Lung (tissue), 12 donors: Measurements from ENCODE around the gene MORF4L2. TPM values are rescaled to one million over a fixed set of nuclear protein-coding genes. Genes with fewer than 3 reads are reported as not detected.
"Not testable (repeated sequence)": the region's sequence is repeated elsewhere in the genome, so short reads cannot be mapped to it uniquely, and the experiment has no call there.

ENCODE experiments used
- ATAC-seq: fragments of 200-7000 bp; cut with Tn5 transposase; one replicate; pipeline ENCODE4 v1.9.1; 2020; ENCODE audit warnings: moderate number of reproducible peaks; ENCODE audit not compliant: insufficient read depth, low FRiP score
- DNase-seq, 3 donors: peaks; one replicate each; pipeline ENCODE4 v3.0.0-alpha.2; 2013 to 2017
- H3K27ac ChIP-seq, 2 donors: one replicate each; pipeline ENCODE4 v1.5.1; 2013; ENCODE audit warnings: mild to moderate bottlenecking in 2 of 2, moderate library complexity in 2 of 2, control low read depth in 1 of 2, inconsistent platforms in 1 of 2, low read depth in 1 of 2, low read length in 1 of 2
- H3K27me3 ChIP-seq, 3 donors: one replicate each; pipeline ENCODE4 v1.5.1; 2013; ENCODE audit warnings: low read length in 2 of 3; ENCODE audit not compliant: control insufficient read depth in 3 of 3, insufficient read depth in 3 of 3
- H3K36me3 ChIP-seq, 4 donors: one replicate each; pipeline ENCODE4 v1.5.1; 2013; ENCODE audit warnings: low read length in 4 of 4, mild to moderate bottlenecking in 1 of 4, moderate library complexity in 1 of 4; ENCODE audit not compliant: control insufficient read depth in 4 of 4, insufficient read depth in 4 of 4
- H3K4me1 ChIP-seq, 5 donors: one replicate each; pipeline ENCODE4 v1.5.1; 2013; ENCODE audit warnings: low read length in 5 of 5, mild to moderate bottlenecking in 2 of 5, moderate library complexity in 1 of 5; ENCODE audit not compliant: control insufficient read depth in 5 of 5, insufficient read depth in 5 of 5
- H3K4me3 ChIP-seq: one replicate; pipeline ENCODE4 v1.5.1; 2013; ENCODE audit warnings: mild to moderate bottlenecking, control low read depth, moderate library complexity
- H3K9ac ChIP-seq, 2 donors: one replicate each; pipeline ENCODE4 v1.5.1; 2013; ENCODE audit warnings: low read length in 2 of 2, control low read depth in 1 of 2; ENCODE audit not compliant: insufficient read depth in 1 of 2
- H3K9me3 ChIP-seq, 4 donors: one replicate each; pipeline ENCODE4 v1.5.1; 2013; ENCODE audit warnings: low read length in 3 of 4, mild to moderate bottlenecking in 1 of 4, moderate library complexity in 1 of 4; ENCODE audit not compliant: control insufficient read depth in 4 of 4, insufficient read depth in 3 of 4
- WGBS, 2 donors: extraction: QIAGEN DNeasy Blood & Tissue Kit; methylation state at CpG; one replicate each; pipeline ENCODE4 v1.1.7; 2013; 5-methylcytosine and 5-hydroxymethylcytosine counted together
- polyA plus RNA-seq, 2 donors: library from polyadenylated mRNA; stranded (reverse); fragments of 200-250 nt; gene quantifications; one replicate each; pipeline ENCODE4 v1.2.1, GENCODE V29; 2013
- total RNA-seq, 2 donors: library from RNA; depleted of rRNA in 1 of 2; stranded (reverse); fragments of >200 nt in 1 of 2; gene quantifications; one replicate each; pipeline ENCODE4 v1.2.1, GENCODE V29; 2014 to 2021
- TF ChIP-seq, protein P1 (sequence below): IDR thresholded peaks from 2 replicates; pipeline ENCODE4 v1.5.1; 2012; ENCODE audit warnings: mild to moderate bottlenecking; ENCODE audit errors: control extremely low read depth, extremely low read depth
- donor health status: control.
- donor health status: control.
- donor health status: Bipolar disorder and iron deficiency.
- donor health status: healthy.
- donor health status: DM: yes; HTN: yes; CAD: no.

Gene MORF4L2
- total and polyA plus RNA-seq, 4 donors = 180 to 321 (median 250) TPM

DNA sequence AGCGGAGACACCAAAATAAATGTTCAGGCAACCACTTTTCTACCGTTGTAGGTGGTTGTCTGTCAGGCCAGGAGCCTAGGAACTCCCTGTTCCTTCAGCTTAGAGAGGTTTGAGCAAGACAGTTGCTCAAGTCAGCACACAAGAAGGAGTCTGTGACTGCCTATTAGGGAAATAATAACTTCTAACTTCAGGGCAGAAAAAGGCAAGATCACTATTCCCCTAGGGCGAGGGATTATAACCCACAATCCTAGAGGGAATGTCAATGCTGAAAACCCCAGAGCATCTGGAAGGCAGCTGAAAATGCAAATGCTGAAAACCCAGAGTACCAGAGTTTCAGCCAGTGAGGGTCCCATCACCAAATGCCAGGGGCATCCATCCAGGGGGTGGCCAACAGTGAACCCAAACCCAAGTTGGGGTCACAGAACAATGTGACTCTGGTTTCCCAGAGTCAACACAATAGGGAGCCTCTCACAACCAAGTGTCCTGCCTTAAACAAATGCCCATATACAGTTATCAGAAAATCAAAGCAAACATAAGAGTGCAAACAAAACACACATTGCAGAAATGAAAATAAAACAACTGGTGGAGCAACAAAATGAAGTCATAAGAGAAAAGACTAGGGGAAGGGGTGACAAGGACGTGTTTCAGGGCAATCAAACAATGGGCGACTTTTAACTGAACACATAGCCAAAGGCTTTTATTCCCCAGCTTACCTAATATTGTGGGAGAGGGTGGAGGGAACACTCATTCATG lies 27.6 kb downstream of the MORF4L2 start:
- Histone ChIP-seq H3K27me3 (peaks cover 0 to 42% (median 23%) of the 10 kb centered on the region in 3 donors), H3K36me3 (no peaks in the 10 kb centered on the region), H3K27ac (no peak overlapping the region), H3K4me3 (no peak overlapping the region), H3K9me3 (no peaks in the 10 kb centered on the region), H3K4me1 (no peaks in the 10 kb centered on the region), H3K9ac (no peak overlapping the region)
- WGBS, 2 donors = 61 to 96% methylated on average over 4 to 5 of the region's 5 CpGs
- TF ChIP-seq, protein P1, sequence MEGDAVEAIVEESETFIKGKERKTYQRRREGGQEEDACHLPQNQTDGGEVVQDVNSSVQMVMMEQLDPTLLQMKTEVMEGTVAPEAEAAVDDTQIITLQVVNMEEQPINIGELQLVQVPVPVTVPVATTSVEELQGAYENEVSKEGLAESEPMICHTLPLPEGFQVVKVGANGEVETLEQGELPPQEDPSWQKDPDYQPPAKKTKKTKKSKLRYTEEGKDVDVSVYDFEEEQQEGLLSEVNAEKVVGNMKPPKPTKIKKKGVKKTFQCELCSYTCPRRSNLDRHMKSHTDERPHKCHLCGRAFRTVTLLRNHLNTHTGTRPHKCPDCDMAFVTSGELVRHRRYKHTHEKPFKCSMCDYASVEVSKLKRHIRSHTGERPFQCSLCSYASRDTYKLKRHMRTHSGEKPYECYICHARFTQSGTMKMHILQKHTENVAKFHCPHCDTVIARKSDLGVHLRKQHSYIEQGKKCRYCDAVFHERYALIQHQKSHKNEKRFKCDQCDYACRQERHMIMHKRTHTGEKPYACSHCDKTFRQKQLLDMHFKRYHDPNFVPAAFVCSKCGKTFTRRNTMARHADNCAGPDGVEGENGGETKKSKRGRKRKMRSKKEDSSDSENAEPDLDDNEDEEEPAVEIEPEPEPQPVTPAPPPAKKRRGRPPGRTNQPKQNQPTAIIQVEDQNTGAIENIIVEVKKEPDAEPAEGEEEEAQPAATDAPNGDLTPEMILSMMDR = no peak
- DNase-seq = no peak
- no peak for ATAC-seq

GRCh38 chrX:103657066-103657465 lies 29.4 kb downstream of the MORF4L2 start:
- H3K27ac ChIP-seq, H3K4me3 ChIP-seq, DNase-seq, ATAC-seq, H3K4me1 ChIP-seq, H3K9ac ChIP-seq, H3K9me3 ChIP-seq, H3K36me3 ChIP-seq: not testable (repeated sequence)
- H3K27me3 ChIP-seq = peaks cover 0 to 30% (median 9%) of the 10 kb centered on the region in 3 donors
- 89 to 100% methylated on average over 2 of the region's 2 CpGs for WGBS, 2 donors

DNA sequence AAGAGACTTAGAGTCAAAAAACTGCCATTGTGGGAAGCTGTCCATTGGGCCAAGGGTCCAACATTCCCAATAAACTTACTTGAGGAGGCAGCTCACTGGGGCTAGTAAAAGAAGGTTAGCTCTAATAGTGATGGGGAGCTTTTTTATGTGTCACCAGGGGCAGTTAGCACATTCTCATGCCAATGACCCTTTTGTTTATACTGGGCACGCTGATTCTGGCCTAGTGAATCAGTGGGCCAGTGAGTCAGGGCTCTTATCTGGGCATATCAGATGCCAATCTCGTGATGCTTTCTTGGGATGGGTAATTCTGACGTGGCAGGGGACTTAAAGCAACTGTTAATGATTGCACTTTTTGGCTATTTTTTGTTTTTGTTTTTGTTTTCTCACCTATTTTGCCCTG lies 29.9 kb downstream of the MORF4L2 start:
- no peak overlapping the region for H3K27ac ChIP-seq
- 41 to 71% methylated on average over 3 of the region's 3 CpGs for WGBS, 2 donors
- no peaks in the 10 kb centered on the region for H3K4me1 ChIP-seq
- ATAC-seq = no peak
- peaks cover 0 to 27% (median 5%) of the 10 kb centered on the region in 3 donors for H3K27me3 ChIP-seq
- no peak overlapping the region for H3K4me3 ChIP-seq
- no peak for DNase-seq
- TF ChIP-seq, protein P1 = no peak
- no peak overlapping the region for H3K9ac ChIP-seq
- H3K36me3 ChIP-seq = no peaks in the 10 kb centered on the region
- H3K9me3 ChIP-seq = no peaks in the 10 kb centered on the region

- not testable (repeated sequence) for H3K27ac ChIP-seq, H3K36me3 ChIP-seq, H3K4me3 ChIP-seq, ATAC-seq, DNase-seq, H3K4me1 ChIP-seq, H3K9ac ChIP-seq, H3K9me3 ChIP-seq
- WGBS, 2 donors = 85 to 93% methylated on average over 7 of the region's 7 CpGs
- H3K27me3 ChIP-seq = peaks cover 0 to 22% (median 3%) of the 10 kb centered on the region in 3 donors
Measured at GRCh38 chrX:103655230-103656000, 31.1 kb downstream of the MORF4L2 start.
